ES-I3 (cell line): ENCODE data around the gene YPEL1.
"Not testable (repeated sequence)": the region's sequence is repeated elsewhere in the genome, so short reads cannot be mapped to it uniquely, and the experiment has no call there.

Experiments used
- H3K36me3 ChIP-seq: 2 replicates; pipeline ENCODE4 v1.6.1; 2013; ENCODE audit warnings: mild to moderate bottlenecking, low read length, control low read depth, moderate library complexity; ENCODE audit not compliant: insufficient read depth
- H3K4me1 ChIP-seq: 2 replicates; pipeline ENCODE4 v1.6.1; 2013; ENCODE audit warnings: mild to moderate bottlenecking, control low read depth, low read length; ENCODE audit not compliant: insufficient read depth
- H3K9ac ChIP-seq: 2 replicates; pipeline ENCODE4 v1.6.1; 2013; ENCODE audit warnings: low read depth, mild to moderate bottlenecking, low read length, moderate library complexity
- H3K9me3 ChIP-seq: 2 replicates; pipeline ENCODE4 v1.6.1; 2013; ENCODE audit warnings: mild to moderate bottlenecking, low read length, moderate library complexity; ENCODE audit not compliant: control insufficient read depth, insufficient read depth

The YPEL1 gene

GRCh38 chr22:21694394-21694793 is 41.2 kb downstream of the YPEL1 start:
- no peak overlapping the region for H3K9ac ChIP-seq
- no peaks in the 10 kb centered on the region for H3K9me3 ChIP-seq
- H3K36me3 ChIP-seq = peaks cover 5% of the 10 kb centered on the region
- no peaks in the 10 kb centered on the region for H3K4me1 ChIP-seq

DNA sequence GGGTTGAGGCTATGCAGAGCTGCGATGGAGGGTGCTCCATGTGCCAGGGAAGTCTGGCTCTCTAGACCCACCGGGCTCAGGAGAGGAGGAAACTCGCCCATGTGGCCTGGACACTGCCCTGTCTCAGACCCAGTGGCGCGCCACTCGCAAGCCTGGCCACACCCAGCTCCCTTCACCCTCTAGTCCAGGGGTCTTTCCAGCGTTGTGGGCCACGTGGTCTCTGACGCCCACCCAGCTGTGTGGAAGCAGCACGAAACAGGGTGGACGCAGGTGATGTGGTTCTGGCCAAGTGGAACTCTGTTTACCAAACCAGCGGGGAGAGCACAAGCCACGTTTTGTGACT is 41.6 kb downstream of the YPEL1 start:
- H3K9me3 ChIP-seq = no peaks in the 10 kb centered on the region
- no peaks in the 10 kb centered on the region for H3K4me1 ChIP-seq
- peaks cover 5% of the 10 kb centered on the region for H3K36me3 ChIP-seq
- H3K9ac ChIP-seq = no peak overlapping the region

DNA sequence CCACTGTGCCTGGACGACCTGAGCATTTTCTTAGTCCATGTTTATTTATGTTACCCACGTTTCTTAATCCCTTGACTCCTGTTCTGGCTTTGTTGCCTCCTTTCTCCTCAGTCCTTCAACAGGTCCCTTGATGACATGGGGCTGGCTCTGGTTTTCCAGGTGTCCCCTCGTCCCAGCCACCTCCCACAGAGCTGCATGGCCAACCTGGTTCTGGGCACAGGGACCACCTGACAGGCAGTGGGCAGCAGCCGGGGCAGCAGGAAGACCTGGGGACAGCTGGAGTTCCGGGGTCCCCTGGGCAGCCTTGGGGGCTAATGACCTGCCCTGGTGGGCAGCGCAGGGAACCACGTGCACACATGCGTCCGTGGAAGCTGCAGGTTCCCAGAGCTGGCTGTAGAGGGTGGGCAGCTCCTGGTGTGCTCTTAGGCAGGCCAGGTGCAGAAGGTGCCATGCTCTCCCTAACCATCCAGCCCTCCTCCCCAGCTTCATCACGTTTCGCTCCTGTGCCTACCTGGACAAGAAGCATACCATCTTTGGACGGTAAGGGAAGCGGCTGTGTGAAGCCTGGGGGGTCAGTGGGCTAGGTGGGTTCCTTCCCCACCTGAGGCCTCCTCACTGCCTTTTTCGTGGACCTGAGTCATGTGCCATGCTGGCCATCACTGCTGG is 42.1 kb downstream of the YPEL1 start:
- Histone ChIP-seq H3K9ac (no peak overlapping the region), H3K9me3 (no peaks in the 10 kb centered on the region), H3K36me3 (peaks cover 5% of the 10 kb centered on the region)

DNA sequence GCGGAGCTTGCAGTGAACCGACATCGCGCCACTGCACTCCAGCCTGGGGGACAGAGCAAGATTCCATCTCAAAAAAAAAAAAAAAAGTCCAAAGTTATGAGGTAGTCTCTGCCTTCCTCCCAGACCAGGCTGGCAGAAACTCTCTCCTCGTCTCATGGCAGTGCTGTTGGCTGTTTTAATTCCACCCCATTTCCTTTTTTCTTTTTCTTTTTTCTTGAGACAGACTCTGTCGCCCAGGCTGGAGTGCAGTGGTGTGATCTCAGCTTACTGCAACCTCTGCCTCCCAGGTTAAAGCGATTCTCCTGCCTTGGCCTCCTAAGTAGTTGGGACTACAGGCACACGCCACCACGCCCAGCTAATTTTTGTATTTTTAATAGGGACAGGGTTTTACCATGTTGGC is 42.7 kb downstream of the YPEL1 start:
- not testable (repeated sequence) for H3K9me3 ChIP-seq, H3K9ac ChIP-seq, H3K4me1 ChIP-seq, H3K36me3 ChIP-seq

More for the DNA sequence above, 42.1 kb downstream of the YPEL1 start:
- H3K4me1 ChIP-seq = no peaks in the 10 kb centered on the region

DNA sequence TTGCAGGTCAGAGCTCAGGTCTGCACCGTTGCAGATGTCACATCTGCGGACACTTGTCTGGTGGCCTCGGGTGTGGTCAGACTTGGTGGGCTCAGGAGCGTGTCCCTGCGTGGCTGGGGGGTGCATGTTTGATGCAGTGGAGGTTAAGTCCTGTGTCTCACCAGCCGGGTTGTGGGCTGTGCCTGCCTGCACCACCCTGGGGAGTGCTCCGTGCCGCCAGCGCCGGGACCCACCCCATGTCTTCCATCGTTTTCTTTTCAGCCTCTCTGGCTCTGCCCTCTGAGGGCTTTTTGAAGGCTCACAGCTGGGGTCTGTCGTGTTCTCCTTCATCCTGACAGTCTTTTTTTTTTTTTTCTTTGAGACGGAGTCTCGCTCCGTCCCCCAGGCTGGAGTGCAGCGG is 43.8 kb downstream of the YPEL1 start:
- H3K36me3 ChIP-seq = peaks cover 5% of the 10 kb centered on the region

GRCh38 chr22:21690401-21690801 is 45.2 kb downstream of the YPEL1 start:
- no peak overlapping the region for H3K9ac ChIP-seq
- peaks cover 2% of the 10 kb centered on the region; the same call in 1 of the 2 replicates for H3K36me3 ChIP-seq
- H3K4me1 ChIP-seq = no peaks in the 10 kb centered on the region

More for the DNA sequence above, 43.8 kb downstream of the YPEL1 start:
- Histone ChIP-seq H3K9ac (no peak overlapping the region), H3K4me1 (no peaks in the 10 kb centered on the region), H3K9me3 (no peaks in the 10 kb centered on the region)

DNA sequence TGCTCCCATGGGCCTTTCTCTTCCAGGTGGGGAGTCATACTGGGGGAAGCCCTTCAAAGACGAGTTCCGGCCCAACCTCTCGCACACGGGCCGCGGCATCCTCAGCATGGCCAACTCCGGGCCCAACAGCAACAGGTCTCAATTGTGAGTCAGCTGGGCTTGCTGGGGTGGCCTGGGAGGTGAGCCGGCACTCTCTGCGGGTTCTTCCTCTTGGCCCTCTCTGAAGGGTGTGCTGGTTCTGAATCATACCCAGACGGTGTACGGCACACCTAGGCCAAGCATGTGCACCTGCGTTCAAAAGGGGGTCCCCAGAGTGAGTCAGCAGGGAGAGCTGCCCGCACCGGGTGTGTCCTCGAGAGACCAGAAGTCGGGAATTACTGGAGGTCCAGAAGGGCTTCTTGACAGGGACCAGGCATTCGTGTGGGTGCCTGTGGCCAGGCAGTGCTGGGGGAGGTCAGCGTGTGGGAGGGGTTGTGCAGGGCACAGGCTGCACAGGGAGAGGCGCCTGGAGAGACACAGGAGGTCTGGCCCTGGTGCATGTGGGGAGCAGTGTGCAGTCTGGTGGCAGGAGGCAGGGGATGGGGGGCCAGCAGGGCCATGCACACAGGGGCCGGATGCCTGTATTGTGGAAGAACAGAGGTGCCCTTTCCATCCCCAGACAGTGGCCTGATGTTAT is 46.8 kb downstream of the YPEL1 start:
- Histone ChIP-seq H3K4me1 (no peaks in the 10 kb centered on the region), H3K36me3 (peaks cover 2% of the 10 kb centered on the region; the same call in 1 of the 2 replicates)

More at GRCh38 chr22:21690401-21690801, 45.2 kb downstream of the YPEL1 start:
- no peaks in the 10 kb centered on the region for H3K9me3 ChIP-seq

GRCh38 chr22:21688341-21688705 is 47.3 kb downstream of the YPEL1 start:
- no peak overlapping the region for H3K9ac ChIP-seq
- H3K36me3 ChIP-seq = no peaks in the 10 kb centered on the region
- H3K9me3 ChIP-seq = no peaks in the 10 kb centered on the region
- H3K4me1 ChIP-seq = no peaks in the 10 kb centered on the region

More for the DNA sequence above, 46.8 kb downstream of the YPEL1 start:
- Histone ChIP-seq H3K9ac (no peak overlapping the region), H3K9me3 (no peaks in the 10 kb centered on the region)

DNA sequence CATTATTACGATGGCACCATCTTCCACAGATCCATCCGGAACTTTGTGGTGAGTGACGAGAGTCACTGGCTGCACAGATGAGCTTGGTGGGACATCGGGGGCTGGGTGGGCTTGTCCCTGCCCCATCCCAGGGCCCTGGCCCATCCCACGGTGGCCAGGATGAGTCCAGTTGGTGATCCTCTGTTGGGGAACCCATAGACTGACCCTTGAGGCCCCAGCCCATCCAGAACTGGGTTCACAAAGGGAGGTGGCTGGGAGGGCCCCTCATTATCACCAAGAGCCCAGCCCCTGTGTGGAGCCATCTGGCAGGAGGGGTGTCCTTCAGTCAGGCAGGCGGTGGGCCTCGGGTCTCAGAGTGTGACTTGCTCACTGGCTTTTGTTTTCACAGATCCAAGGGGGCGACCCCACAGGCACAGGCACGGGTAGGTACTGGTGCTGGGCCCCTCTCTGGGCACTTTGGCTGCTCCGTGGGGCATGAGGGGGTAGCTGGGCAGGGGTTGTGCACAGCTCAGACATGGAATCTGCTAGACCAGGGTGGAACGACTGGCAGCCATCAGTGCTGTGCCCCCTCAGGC is 47.8 kb downstream of the YPEL1 start:
- H3K4me1 ChIP-seq = no peaks in the 10 kb centered on the region
- no peaks in the 10 kb centered on the region for H3K36me3 ChIP-seq
- no peak overlapping the region for H3K9ac ChIP-seq

DNA sequence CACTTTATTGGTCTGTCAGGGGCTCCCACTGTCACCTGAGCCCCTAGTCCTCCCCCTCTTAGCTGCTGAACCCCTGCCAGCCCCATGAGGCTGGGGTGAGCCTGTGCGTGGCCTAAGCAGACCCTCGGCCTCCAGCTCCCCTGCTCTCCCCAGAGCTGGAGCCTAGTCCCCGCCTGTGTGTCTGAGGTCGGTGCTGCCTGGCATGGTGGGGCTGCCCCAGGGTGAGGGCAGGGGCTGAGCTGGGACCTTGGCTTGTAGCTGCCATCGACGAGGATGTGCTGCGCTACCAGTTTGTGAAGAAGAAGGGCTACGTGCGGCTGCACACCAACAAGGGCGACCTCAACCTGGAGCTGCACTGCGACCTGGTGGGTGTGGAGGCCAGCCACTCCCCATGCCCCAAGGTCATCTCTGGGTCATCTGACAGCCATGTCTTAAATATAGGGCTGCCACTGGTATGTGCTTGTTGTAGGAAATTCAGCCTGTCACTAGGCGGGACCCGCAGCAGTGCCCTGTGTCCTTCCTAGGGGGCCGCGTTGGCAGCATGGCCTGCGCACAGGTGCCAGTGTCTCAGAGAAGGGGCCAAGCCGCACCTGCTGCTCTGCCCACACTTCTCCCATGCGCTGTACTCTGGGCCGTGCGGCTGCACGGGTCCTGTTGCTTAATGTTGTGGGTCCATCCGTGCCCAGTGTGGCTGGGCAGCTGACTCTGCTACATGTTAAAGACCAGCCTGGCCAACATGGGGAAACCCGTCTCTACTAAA is 48.8 kb downstream of the YPEL1 start:
- Histone ChIP-seq H3K4me1 (no peaks in the 10 kb centered on the region), H3K9ac (no peak overlapping the region), H3K36me3 (no peaks in the 10 kb centered on the region), H3K9me3 (no peaks in the 10 kb centered on the region)

More for the DNA sequence above, 47.8 kb downstream of the YPEL1 start:
- H3K9me3 ChIP-seq = no peaks in the 10 kb centered on the region

DNA sequence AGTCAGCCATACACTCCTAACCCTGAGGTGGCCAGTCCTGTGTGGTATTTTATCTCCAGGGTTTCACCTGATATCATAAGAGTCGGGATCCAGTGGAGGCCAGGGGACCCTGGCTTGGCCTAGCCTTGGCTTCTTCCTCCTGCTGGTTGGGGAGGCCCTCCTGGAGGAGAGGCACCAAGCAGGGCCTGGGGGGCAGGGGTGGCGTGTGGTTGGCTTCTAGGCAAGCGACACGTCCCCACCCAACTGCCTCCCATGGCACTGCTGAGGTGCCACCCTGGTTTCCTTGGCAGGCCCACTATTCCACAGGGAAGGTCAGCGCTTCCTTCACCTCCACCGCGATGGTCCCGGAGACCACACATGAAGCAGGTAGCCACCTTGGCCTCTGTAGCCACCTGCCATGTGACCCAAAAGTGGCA is 49.4 kb downstream of the YPEL1 start:
- Histone ChIP-seq H3K9ac (no peak overlapping the region), H3K4me1 (no peaks in the 10 kb centered on the region), H3K9me3 (no peaks in the 10 kb centered on the region), H3K36me3 (no peaks in the 10 kb centered on the region)

DNA sequence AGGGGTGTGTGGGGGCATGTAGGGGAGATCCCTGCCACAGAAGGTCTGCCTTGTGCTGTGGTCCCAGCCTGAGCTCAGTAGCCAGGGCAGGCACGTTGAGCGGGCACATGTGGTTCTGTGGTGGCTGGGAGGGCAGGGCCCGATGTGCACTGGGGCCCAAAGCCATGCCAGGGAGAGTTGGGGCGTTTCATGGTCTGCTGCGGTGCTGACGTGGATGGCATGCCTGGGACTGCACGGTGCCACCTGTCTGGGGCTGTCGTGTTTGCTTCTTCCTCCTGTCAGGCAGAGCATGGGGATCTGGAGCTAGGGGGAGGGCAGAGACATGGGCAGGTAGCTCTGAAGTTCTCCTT is 50.5 kb downstream of the YPEL1 start:
- Histone ChIP-seq H3K36me3 (no peaks in the 10 kb centered on the region), H3K9ac (no peak overlapping the region), H3K9me3 (no peaks in the 10 kb centered on the region), H3K4me1 (no peaks in the 10 kb centered on the region)

GRCh38 chr22:21684492-21685163 is 51.0 kb downstream of the YPEL1 start:
- Histone ChIP-seq H3K9me3 (no peaks in the 10 kb centered on the region), H3K36me3 (no peaks in the 10 kb centered on the region), H3K9ac (no peak overlapping the region), H3K4me1 (no peaks in the 10 kb centered on the region)

DNA sequence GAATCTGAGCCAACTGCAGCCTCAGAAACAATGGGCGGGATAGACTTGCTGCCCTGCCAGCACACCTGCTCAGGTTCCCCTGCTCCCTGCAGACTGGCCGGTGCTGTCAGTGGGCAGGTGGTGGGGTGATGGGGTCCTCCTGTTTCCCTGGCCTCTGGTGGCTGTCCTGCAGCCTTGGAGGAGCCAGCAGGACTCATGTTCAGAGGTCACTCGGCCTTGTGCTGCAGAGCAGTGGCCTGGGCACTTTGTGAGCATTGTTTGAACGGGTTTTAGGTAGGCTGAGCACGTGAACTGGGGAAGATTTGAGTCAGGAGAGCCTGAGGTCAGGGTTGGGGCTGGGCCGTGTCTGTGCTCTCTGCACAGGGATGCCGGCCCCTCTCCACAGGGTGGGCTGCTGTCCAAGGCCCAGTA is 52.2 kb downstream of the YPEL1 start:
- H3K36me3 ChIP-seq = no peaks in the 10 kb centered on the region
- H3K4me1 ChIP-seq = no peaks in the 10 kb centered on the region
- H3K9ac ChIP-seq = no peak overlapping the region
- H3K9me3 ChIP-seq = no peaks in the 10 kb centered on the region
